ENCODE data around the gene ASIP. TPM values are rescaled to one million over a fixed set of nuclear protein-coding genes. Genes with fewer than 3 reads are reported as not detected.

ASIP gene
- total RNA-seq, 1 donor from 2014 or later = not detected

DNA sequence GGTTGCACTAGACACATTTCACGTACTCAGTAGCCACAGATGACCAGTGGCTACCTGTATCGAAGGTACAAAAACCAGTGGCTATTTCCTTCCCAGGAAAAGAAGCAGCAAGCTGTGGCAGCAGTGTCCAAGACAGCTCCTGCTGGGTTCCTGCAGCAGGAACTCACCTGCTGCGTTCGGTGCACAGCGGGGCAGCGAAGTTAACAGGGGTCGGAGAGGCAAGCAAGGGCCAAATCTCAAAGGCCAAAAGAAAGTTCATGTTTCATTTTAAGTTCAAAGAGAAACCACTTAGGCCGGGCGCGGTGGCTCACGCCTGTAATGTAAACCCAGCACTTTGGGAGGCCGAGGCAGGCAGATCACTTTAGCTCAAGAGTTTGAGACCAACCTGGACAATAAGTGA lies 26.9 kb downstream of the ASIP start:
- peak overlapping the region; percentile 36 for H3K4me3 Mint-ChIP-seq
- H3K9me3 Mint-ChIP-seq = no peaks in the 10 kb centered on the region
- no peak for DNase-seq (ENCODE audit: low spot score in 2 of 2, unreplicated experiment in 2 of 2)
- H3K27ac Mint-ChIP-seq = no peak overlapping the region
- TF ChIP-seq, protein P1, sequence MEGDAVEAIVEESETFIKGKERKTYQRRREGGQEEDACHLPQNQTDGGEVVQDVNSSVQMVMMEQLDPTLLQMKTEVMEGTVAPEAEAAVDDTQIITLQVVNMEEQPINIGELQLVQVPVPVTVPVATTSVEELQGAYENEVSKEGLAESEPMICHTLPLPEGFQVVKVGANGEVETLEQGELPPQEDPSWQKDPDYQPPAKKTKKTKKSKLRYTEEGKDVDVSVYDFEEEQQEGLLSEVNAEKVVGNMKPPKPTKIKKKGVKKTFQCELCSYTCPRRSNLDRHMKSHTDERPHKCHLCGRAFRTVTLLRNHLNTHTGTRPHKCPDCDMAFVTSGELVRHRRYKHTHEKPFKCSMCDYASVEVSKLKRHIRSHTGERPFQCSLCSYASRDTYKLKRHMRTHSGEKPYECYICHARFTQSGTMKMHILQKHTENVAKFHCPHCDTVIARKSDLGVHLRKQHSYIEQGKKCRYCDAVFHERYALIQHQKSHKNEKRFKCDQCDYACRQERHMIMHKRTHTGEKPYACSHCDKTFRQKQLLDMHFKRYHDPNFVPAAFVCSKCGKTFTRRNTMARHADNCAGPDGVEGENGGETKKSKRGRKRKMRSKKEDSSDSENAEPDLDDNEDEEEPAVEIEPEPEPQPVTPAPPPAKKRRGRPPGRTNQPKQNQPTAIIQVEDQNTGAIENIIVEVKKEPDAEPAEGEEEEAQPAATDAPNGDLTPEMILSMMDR (IDR thresholded peaks at IDR 0.05; ENCODE audit: unreplicated experiment) = no peak
- H3K27me3 Mint-ChIP-seq (ENCODE audit: low read depth) = no peaks in the 10 kb centered on the region
- H3K4me1 Mint-ChIP-seq = no peaks in the 10 kb centered on the region
- peaks cover 18% of the 10 kb centered on the region for H3K36me3 Mint-ChIP-seq

DNA sequence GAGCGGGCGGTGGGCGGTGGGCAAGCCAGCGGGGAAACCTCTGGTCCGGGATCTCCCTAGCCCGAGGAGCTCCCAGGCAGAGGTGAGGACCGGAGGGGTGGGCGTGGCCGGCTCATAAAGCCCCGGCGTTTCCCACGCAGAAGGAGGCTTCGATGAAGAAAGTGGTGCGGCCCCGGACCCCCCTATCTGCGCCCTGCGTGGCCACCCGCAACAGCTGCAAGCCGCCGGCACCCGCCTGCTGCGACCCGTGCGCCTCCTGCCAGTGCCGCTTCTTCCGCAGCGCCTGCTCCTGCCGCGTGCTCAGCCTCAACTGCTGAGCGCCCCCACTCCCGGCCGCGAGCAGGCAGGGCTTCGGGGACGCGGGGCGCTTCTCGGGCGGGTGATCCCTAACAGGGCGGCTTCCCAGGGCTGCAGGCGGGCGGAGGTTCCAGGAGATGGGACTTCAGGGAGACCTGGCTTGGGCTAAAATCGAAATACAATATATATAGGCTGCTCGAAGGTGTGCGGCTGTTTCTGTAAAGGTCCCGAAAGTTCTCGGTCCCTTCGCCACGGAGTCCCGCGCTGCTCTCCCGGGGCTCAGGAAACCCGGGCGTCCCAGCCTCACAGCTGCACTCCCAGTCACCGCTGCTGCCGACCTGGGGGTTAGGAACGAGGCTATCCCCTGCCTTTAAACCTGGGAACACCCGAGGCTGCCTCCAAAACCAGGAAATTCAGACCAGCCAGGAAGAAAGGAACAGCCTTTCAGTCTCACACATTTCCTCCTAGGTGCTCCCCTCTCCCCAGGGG lies 27.8 kb downstream of the ASIP start:
- peak in 1 of 2 experiments; percentile 48 for DNase-seq (ENCODE audit: low spot score in 2 of 2, unreplicated experiment in 2 of 2)
- peaks cover 26% of the 10 kb centered on the region for H3K36me3 Mint-ChIP-seq
- no peak overlapping the region for H3K27ac Mint-ChIP-seq
- H3K4me1 Mint-ChIP-seq = no peaks in the 10 kb centered on the region
- TF ChIP-seq, protein P1 (IDR thresholded peaks at IDR 0.05; ENCODE audit: unreplicated experiment) = no peak
- H3K4me3 Mint-ChIP-seq = peak overlapping the region; percentile 64
- no peaks in the 10 kb centered on the region for H3K9me3 Mint-ChIP-seq
- no peaks in the 10 kb centered on the region for H3K27me3 Mint-ChIP-seq (ENCODE audit: low read depth)

DNA sequence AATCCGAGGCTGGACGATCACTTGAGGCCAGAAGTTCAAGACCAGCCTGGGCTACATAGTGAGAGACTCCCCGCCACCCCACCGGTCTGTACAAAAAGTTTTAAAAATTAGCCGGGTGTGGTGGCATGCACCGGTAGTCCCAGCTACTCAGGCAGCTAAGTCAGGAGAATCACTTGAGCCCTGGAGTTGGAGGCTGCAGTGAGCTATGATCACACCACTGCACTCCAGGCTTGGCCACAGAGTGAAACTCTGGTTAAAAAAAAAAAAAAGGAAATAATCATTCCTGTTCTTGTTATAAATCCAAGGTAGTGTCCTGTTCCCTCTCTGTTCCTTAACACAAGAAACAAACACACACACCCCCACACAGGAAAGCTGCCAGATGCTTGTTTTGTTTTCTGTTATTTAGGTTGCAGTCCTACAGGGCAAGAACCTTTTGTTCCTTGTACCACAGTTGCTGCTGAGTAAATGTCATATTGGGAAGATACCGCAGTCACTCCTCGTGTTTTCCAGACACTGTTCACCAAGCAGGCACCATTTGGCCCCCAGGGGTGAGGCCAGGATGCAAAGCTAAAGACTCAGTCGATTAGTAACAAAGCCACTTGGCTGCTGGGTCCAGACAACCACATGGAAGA lies 28.9 kb downstream of the ASIP start:
- no peak overlapping the region for H3K4me3 Mint-ChIP-seq
- TF ChIP-seq, protein P1 (IDR thresholded peaks at IDR 0.05; ENCODE audit: unreplicated experiment) = no peak
- no peaks in the 10 kb centered on the region for H3K9me3 Mint-ChIP-seq

DNA sequence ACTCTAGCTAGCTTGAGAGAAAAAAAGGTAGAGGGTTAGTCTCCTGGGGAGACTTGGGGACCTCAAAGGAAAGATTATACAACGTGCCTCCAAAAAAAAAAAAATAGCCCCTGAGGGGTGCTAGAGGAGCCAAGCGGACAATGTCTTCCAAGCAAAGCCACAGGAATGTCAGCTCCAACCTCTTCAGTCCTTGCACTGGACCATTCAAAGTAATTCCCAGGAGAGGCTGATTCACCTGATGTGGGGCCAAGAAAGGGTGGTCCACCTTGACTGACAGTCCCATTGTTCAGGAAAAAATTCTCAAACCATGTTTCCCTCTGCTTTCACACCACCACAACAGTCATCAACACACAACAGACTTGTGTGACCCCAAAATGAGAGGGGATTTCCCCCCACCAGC lies 30.7 kb downstream of the ASIP start:
- H3K27ac Mint-ChIP-seq = no peak overlapping the region
- no peak overlapping the region for H3K4me3 Mint-ChIP-seq

More for the DNA sequence above, 28.9 kb downstream of the ASIP start:
- peaks cover 30% of the 10 kb centered on the region for H3K36me3 Mint-ChIP-seq
- no peak for DNase-seq (ENCODE audit: low spot score in 2 of 2, unreplicated experiment in 2 of 2)
- H3K27ac Mint-ChIP-seq = no peak overlapping the region
- no peaks in the 10 kb centered on the region for H3K4me1 Mint-ChIP-seq
- no peaks in the 10 kb centered on the region for H3K27me3 Mint-ChIP-seq (ENCODE audit: low read depth)

DNA sequence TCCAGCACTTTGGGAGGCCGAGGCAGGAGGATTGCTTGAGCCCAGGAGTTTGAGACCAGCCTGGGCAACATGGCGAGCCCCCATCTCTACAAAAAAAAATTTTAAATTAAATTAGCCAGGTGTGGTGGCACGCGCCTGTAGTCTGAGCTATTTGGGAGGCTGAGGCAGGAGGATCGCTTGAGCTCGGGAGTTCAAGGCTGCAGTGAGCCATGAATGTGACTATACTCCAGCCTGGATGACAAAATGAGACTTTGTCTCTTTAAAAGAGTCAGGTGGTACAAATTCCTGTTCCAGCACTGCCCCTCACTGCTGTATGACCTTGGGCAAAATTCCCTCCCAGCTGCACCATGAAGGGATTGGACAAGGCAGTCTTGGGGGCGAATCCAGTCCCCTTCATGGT lies 33.5 kb downstream of the ASIP start:
- no peaks in the 10 kb centered on the region for H3K27me3 Mint-ChIP-seq (ENCODE audit: low read depth)
- no peak overlapping the region for H3K27ac Mint-ChIP-seq
- H3K4me1 Mint-ChIP-seq = no peaks in the 10 kb centered on the region
- H3K9me3 Mint-ChIP-seq = no peaks in the 10 kb centered on the region
- no peak overlapping the region for H3K4me3 Mint-ChIP-seq
- TF ChIP-seq, protein P1 (IDR thresholded peaks at IDR 0.05; ENCODE audit: unreplicated experiment) = no peak
- peaks cover 46% of the 10 kb centered on the region for H3K36me3 Mint-ChIP-seq
- no peak for DNase-seq (ENCODE audit: low spot score in 2 of 2, unreplicated experiment in 2 of 2)

More for the DNA sequence above, 30.7 kb downstream of the ASIP start:
- peaks cover 33% of the 10 kb centered on the region for H3K36me3 Mint-ChIP-seq
- no peak for DNase-seq (ENCODE audit: low spot score in 2 of 2, unreplicated experiment in 2 of 2)
- no peaks in the 10 kb centered on the region for H3K9me3 Mint-ChIP-seq
- H3K4me1 Mint-ChIP-seq = no peaks in the 10 kb centered on the region
- no peaks in the 10 kb centered on the region for H3K27me3 Mint-ChIP-seq (ENCODE audit: low read depth)
- TF ChIP-seq, protein P1 (IDR thresholded peaks at IDR 0.05; ENCODE audit: unreplicated experiment) = no peak
